CD14-positive monocyte (primary cell): Measurements from ENCODE around the gene NKPD1. TPM values are rescaled to one million over a fixed set of nuclear protein-coding genes. Genes with fewer than 3 reads are reported as not detected.

Source experiments
- DNase-seq, 3 donors: peaks; one replicate each; pipeline ENCODE4 v3.0.0-alpha.2; 2011 to 2022
- H2AFZ ChIP-seq: 2 replicates; pipeline ENCODE4 v1.6.0; 2012; ENCODE audit warnings: mild to moderate bottlenecking, low read depth, low read length, inconsistent platforms; ENCODE audit not compliant: insufficient read depth, poor library complexity, severe bottlenecking
- H3K27ac ChIP-seq, 2 donors: 1 replicate in 1 of 2; 2 replicates in 1 of 2; pipeline ENCODE4 v1.5.1; 2012 to 2013; ENCODE audit warnings: low read length in 2 of 2, control low read depth in 1 of 2, inconsistent platforms in 1 of 2, low read depth in 1 of 2, mild to moderate bottlenecking in 1 of 2
- H3K27me3 ChIP-seq, 2 donors: one replicate each; pipeline versions ENCODE4 v1.6.0 to v1.6.1; 2011 to 2013; ENCODE audit warnings: low read length in 2 of 2; ENCODE audit not compliant: control insufficient read depth in 2 of 2, insufficient read depth in 2 of 2
- H3K36me3 ChIP-seq, 2 donors: replicated peaks in 1 of 2; 1 replicate in 1 of 2; 2 replicates in 1 of 2; pipeline versions ENCODE4 v1.5.1 to v1.6.1; 2012 to 2013; ENCODE audit warnings: low read length in 2 of 2, control low read depth in 1 of 2, inconsistent platforms in 1 of 2, mild to moderate bottlenecking in 1 of 2; ENCODE audit not compliant: insufficient read depth in 2 of 2, control insufficient read depth in 1 of 2
- H3K4me1 ChIP-seq, 2 donors: 1 replicate in 1 of 2; 2 replicates in 1 of 2; pipeline versions ENCODE4 v1.5.1 to v1.6.1; 2012 to 2013; ENCODE audit warnings: low read length in 2 of 2, control low read depth in 1 of 2, inconsistent platforms in 1 of 2, mild to moderate bottlenecking in 1 of 2, moderate library complexity in 1 of 2; ENCODE audit not compliant: insufficient read depth in 2 of 2, control insufficient read depth in 1 of 2
- H3K4me2 ChIP-seq: replicated peaks from 2 replicates; pipeline ENCODE3; 2012; ENCODE audit warnings: low read length, moderate library complexity, mild to moderate bottlenecking; ENCODE audit not compliant: poor library complexity, severe bottlenecking; ENCODE audit errors: extremely low read depth
- H3K4me3 ChIP-seq, 3 experiments: fragments of 200-600 bp in 1 of 3; sonication (generic) in 1 of 3; replicated peaks in 1 of 3; 1 replicate in 2 of 3; 2 replicates in 1 of 3; pipeline ENCODE4 v1.5.1; 2011 to 2013; ENCODE audit warnings: low read length in 3 of 3, mild to moderate bottlenecking in 3 of 3, control low read depth in 2 of 3, low read depth in 2 of 3, inconsistent platforms in 1 of 3, moderate library complexity in 1 of 3
- H3K79me2 ChIP-seq: 2 replicates; pipeline ENCODE4 v1.6.0; 2012; ENCODE audit warnings: mild to moderate bottlenecking, control low read depth, inconsistent platforms, low read length, moderate library complexity; ENCODE audit not compliant: insufficient read depth
- H3K9ac ChIP-seq: 2 replicates; pipeline ENCODE4 v1.6.0; 2017; ENCODE audit warnings: low read length, mild to moderate bottlenecking; ENCODE audit not compliant: insufficient read depth, poor library complexity, severe bottlenecking
- H3K9me3 ChIP-seq, 2 donors: replicated peaks in 1 of 2; 1 replicate in 1 of 2; 2 replicates in 1 of 2; pipeline versions ENCODE4 v1.5.1 to v1.6.1; 2012 to 2013; ENCODE audit warnings: low read length in 2 of 2, control low read depth in 1 of 2; ENCODE audit not compliant: control insufficient read depth in 1 of 2, insufficient read depth in 1 of 2
- H4K20me1 ChIP-seq: 2 replicates; pipeline ENCODE4 v1.6.0; 2012; ENCODE audit warnings: mild to moderate bottlenecking, low read length, control low read depth, moderate library complexity; ENCODE audit not compliant: insufficient read depth
- H3K27ac Mint-ChIP-seq, 7 donors: one replicate each; pipeline ENCODE4 v1.8.0; 2020; ENCODE audit warnings: mild to moderate bottlenecking in 7 of 7, mixed read lengths in 7 of 7, moderate library complexity in 6 of 7, inconsistent platforms in 2 of 7
- H3K27me3 Mint-ChIP-seq, 3 donors: one replicate each; pipeline ENCODE4 v1.8.0; 2021 to 2022; ENCODE audit warnings: low read depth in 3 of 3, mild to moderate bottlenecking in 3 of 3, mixed read lengths in 3 of 3, moderate library complexity in 3 of 3, inconsistent platforms in 1 of 3
- H3K36me3 Mint-ChIP-seq, 2 donors: one replicate each; pipeline ENCODE4 v1.8.0; 2020; ENCODE audit warnings: mixed read lengths in 2 of 2, inconsistent platforms in 1 of 2, mild to moderate bottlenecking in 1 of 2
- H3K4me1 Mint-ChIP-seq: one replicate; pipeline ENCODE4 v1.8.0; 2020; ENCODE audit warnings: mild to moderate bottlenecking, mixed read lengths
- H3K4me3 Mint-ChIP-seq, 2 donors: one replicate each; pipeline ENCODE4 v1.8.0; 2020; ENCODE audit warnings: mild to moderate bottlenecking in 2 of 2, mixed read lengths in 2 of 2, moderate library complexity in 1 of 2
- H3K9me3 Mint-ChIP-seq, 7 donors: one replicate each; pipeline ENCODE4 v1.8.0; 2020 to 2022; ENCODE audit warnings: mixed read lengths in 7 of 7, mild to moderate bottlenecking in 6 of 7, moderate library complexity in 6 of 7, inconsistent platforms in 2 of 7
- WGBS: methylation state at CpG from one replicate; pipeline ENCODE4 v1.1.5; 2013; ENCODE audit warnings: missing lambda C conversion rate; ENCODE audit not compliant: insufficient coverage; 5-methylcytosine and 5-hydroxymethylcytosine counted together
- intact Hi-C, 2 donors: fragments of 100-400 bp; cut with micrococcal nuclease; formaldehyde crosslinking; loops; one replicate each; pipeline versions ENCODE4 v1.15.0 to v1.15.1; 2023
- polyA plus RNA-seq, 3 donors: library from polyadenylated mRNA; depleted of rRNA in 1 of 3; unstranded in 2 of 3; stranded (reverse) in 1 of 3; fragments of 300-500 nt in 2 of 3; fragments of >200 nt in 1 of 3; fragmentation: Illumina TruSeq in 2 of 3; gene quantifications; 1 replicate in 2 of 3; 2 replicates in 1 of 3; pipeline ENCODE4 v1.2.3, GENCODE V29; 2012 to 2021
- TF ChIP-seq, protein P1 (sequence below): fragments of 200-600 bp; IDR thresholded peaks from one replicate; pipeline ENCODE4 v1.8.0; 2022; ENCODE audit warnings: antibody characterized with exemption, mild to moderate bottlenecking

NKPD1 gene
- polyA plus RNA-seq, 3 donors: 0.11 TPM; not detected in 2

DNA sequence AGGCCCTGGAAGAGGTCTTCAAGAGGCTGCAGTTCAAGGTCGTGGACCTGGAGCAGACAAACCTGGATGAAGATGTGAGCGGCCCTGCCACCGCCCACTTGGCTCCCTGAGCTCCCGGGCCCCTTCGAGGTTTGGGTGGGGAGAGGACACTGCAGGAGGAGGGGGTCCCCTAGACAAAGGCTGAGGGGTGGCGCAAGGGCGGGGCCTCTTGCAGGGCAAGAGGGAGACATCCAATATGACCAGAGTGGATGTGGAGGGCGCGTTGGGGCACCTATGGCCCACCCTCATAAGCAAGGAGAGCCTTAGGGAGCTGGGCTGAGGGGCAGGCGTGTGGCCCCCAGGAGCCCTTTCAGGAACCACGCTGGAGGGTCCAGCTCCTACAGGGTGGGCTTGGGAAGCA, 20.2 kb downstream of the NKPD1 start:
- TF ChIP-seq, protein P1, sequence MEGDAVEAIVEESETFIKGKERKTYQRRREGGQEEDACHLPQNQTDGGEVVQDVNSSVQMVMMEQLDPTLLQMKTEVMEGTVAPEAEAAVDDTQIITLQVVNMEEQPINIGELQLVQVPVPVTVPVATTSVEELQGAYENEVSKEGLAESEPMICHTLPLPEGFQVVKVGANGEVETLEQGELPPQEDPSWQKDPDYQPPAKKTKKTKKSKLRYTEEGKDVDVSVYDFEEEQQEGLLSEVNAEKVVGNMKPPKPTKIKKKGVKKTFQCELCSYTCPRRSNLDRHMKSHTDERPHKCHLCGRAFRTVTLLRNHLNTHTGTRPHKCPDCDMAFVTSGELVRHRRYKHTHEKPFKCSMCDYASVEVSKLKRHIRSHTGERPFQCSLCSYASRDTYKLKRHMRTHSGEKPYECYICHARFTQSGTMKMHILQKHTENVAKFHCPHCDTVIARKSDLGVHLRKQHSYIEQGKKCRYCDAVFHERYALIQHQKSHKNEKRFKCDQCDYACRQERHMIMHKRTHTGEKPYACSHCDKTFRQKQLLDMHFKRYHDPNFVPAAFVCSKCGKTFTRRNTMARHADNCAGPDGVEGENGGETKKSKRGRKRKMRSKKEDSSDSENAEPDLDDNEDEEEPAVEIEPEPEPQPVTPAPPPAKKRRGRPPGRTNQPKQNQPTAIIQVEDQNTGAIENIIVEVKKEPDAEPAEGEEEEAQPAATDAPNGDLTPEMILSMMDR: no peak
- H2AFZ ChIP-seq: no peak overlapping the region
- H4K20me1 ChIP-seq: peaks cover 27% of the 10 kb centered on the region
- H3K9me3 Mint-ChIP-seq: no peaks in the 10 kb centered on the region
- H3K4me2 ChIP-seq: no peak overlapping the region
- no peak overlapping the region for H3K4me3 Mint-ChIP-seq
- DNase-seq: no peak
- no peaks in the 10 kb centered on the region for H3K27me3 ChIP-seq
- no peaks in the 10 kb centered on the region for H3K9me3 ChIP-seq
- no peak overlapping the region for H3K4me3 ChIP-seq
- no peak overlapping the region for H3K27ac ChIP-seq
- H3K4me1 Mint-ChIP-seq: peaks cover 6% of the 10 kb centered on the region
- peaks cover 21 to 27% of the 10 kb centered on the region in 2 donors for H3K36me3 Mint-ChIP-seq
- WGBS: 96% methylated on average over 8 of the region's 11 CpGs
- peaks cover 0 to 2% (median 0%) of the 10 kb centered on the region in 3 donors for H3K27me3 Mint-ChIP-seq
- intact Hi-C loops: loop anchor here in 1 of 2 donors (10.0 kb wide), 1 partner anchor 204 kb away; the partner anchor contains the start of gene KLC3
- peaks cover 33 to 45% of the 10 kb centered on the region in 2 donors for H3K36me3 ChIP-seq
- no peaks in the 10 kb centered on the region for H3K4me1 ChIP-seq
- H3K9ac ChIP-seq: no peak overlapping the region
- H3K79me2 ChIP-seq: peaks cover 13% of the 10 kb centered on the region
- H3K27ac Mint-ChIP-seq: peak overlapping the region in 1 of 7 donors; percentile 66

- H2AFZ ChIP-seq: no peak overlapping the region
- 100% methylated on average over 2 of the region's 8 CpGs for WGBS
Observed at GRCh38 chr19:45140144-45140503, 20.7 kb downstream of the NKPD1 start.

More at GRCh38 chr19:45140144-45140503, 20.7 kb downstream of the NKPD1 start:
- peaks cover 32 to 41% of the 10 kb centered on the region in 2 donors for H3K36me3 ChIP-seq
- no peak overlapping the region for H3K9ac ChIP-seq
- Mint-ChIP-seq H3K27me3 (peaks cover 0 to 2% (median 0%) of the 10 kb centered on the region in 3 donors), H3K36me3 (peaks cover 21 to 27% of the 10 kb centered on the region in 2 donors), H3K4me3 (no peak overlapping the region), H3K27ac (peak overlapping the region in 1 of 7 donors; percentile 66), H3K4me1 (peaks cover 6% of the 10 kb centered on the region), H3K9me3 (no peaks in the 10 kb centered on the region)
- H3K4me2 ChIP-seq: no peak overlapping the region
- DNase-seq: no peak
- TF ChIP-seq, protein P1: no peak
- no peak overlapping the region for H3K4me3 ChIP-seq
- peaks cover 13% of the 10 kb centered on the region for H3K79me2 ChIP-seq
- no peaks in the 10 kb centered on the region for H3K9me3 ChIP-seq
- H3K4me1 ChIP-seq: no peaks in the 10 kb centered on the region
- intact Hi-C loops: loop anchor here in 1 of 2 donors (10.0 kb wide), 1 partner anchor 205 kb away; the partner anchor contains the start of gene KLC3
- no peak overlapping the region for H3K27ac ChIP-seq
- H4K20me1 ChIP-seq: peaks cover 31% of the 10 kb centered on the region
- H3K27me3 ChIP-seq: no peaks in the 10 kb centered on the region
